Stomach (tissue), 4 donors: ENCODE measurements around the gene TTYH1.

Experiments
- POLR2A ChIP-seq, 4 donors: fragments of 450-650 bp; IDR thresholded peaks; one replicate each; pipeline ENCODE4 v1.6.1; 2016; ENCODE audit warnings: antibody characterized with exemption in 4 of 4, control low read depth in 2 of 4, mild to moderate bottlenecking in 1 of 4, moderate library complexity in 1 of 4
- TF ChIP-seq, protein P1 (sequence below), 7 experiments: fragments of 450-650 bp in 4 of 7; fragments of 200-600 bp in 3 of 7; sonication (generic) in 3 of 7; IDR thresholded peaks; one replicate each; pipeline ENCODE4 v1.5.1; 2016 to 2019; ENCODE audit warnings: antibody characterized with exemption in 7 of 7, control low read depth in 2 of 7, mild to moderate bottlenecking in 1 of 7

DNA sequence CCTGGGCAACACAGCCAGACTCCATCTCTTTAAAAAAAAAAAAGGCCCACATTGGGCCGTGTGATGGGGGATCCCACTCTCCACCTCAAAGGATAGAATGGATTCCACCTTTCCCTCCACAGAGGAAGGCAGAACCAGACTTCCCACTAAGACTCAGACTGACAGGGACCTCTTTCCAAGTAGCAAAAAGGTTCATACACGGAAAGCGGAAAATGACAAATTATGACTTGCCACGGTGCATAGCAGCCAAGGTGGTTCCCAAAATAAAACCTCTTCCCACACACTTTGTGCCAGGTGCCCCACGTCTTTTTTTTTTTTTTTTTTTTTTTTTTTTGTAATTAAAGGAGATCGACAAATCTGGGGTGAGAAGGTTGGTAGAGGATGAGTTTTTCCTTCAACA lies 14.4 kb upstream of the TTYH1 start:
- TF ChIP-seq, protein P1, sequence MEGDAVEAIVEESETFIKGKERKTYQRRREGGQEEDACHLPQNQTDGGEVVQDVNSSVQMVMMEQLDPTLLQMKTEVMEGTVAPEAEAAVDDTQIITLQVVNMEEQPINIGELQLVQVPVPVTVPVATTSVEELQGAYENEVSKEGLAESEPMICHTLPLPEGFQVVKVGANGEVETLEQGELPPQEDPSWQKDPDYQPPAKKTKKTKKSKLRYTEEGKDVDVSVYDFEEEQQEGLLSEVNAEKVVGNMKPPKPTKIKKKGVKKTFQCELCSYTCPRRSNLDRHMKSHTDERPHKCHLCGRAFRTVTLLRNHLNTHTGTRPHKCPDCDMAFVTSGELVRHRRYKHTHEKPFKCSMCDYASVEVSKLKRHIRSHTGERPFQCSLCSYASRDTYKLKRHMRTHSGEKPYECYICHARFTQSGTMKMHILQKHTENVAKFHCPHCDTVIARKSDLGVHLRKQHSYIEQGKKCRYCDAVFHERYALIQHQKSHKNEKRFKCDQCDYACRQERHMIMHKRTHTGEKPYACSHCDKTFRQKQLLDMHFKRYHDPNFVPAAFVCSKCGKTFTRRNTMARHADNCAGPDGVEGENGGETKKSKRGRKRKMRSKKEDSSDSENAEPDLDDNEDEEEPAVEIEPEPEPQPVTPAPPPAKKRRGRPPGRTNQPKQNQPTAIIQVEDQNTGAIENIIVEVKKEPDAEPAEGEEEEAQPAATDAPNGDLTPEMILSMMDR (IDR thresholded peaks at IDR 0.05) = no peak
- no peak for TF ChIP-seq POLR2A (IDR thresholded peaks at IDR 0.05)
